ENCODE data around the gene DOCK7.

- TF ChIP-seq CTCF (IDR thresholded peaks at IDR 0.05; ENCODE audit: insufficient read depth, low read length, poor library complexity, severe bottlenecking), result no peak
- no peak for TF ChIP-seq EZH2phosphoT487 (conservative IDR thresholded peaks at IDR 0.05; ENCODE audit: low read length)
Observed at GRCh38 chr1:62688687-62689085, 500 bp upstream of the DOCK7 start.

Measured in SU-DHL-6 (cell line).